SK-N-DZ (cell line): ENCODE data around the gene RDX.
"Not testable (repeated sequence)": the region's sequence is repeated elsewhere in the genome, so short reads cannot be mapped to it uniquely, and the experiment has no call there.

Source experiments
- DNase-seq: peaks from one replicate; pipeline ENCODE4 v3.0.0-alpha.2; 2015; ENCODE audit warnings: low spot score

Gene RDX

GRCh38 chr11:110200241-110200640, 96.2 kb downstream of the RDX start:
- DNase-seq = no peak

GRCh38 chr11:110199184-110199981, 97.0 kb downstream of the RDX start:
- DNase-seq = no peak

DNA sequence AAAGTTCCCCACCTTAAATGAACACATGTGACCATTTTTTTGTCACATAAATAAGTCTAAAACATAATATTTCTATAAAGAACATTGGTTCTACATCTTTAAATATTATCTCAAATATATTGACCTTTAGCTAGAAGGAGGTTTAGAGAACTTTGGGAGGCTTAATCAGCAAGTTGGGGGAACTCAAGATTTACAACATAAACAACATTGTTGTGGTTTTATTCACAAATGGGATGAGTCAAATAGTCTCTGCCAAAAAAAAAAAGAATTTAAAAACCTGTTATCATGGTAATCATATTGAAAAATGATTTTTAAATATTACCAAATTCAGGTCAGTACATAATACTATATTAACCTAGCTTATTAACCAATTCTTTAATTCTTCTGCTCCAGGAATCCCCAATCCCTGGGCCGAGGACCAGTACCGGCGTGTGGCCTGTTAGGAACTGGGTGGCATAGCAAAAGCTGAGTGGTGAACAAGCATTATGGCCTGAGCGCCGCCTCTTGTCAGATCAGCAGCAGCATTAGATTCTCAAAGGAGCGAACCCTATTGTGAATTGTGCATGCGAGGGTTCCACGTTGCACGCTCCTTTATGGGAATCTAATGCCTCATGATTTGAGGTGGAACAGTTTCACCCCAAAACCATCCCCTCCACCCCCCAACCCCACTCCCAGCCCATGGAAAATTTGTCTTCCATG, 98.2 kb downstream of the RDX start:
- DNase-seq = no peak

DNA sequence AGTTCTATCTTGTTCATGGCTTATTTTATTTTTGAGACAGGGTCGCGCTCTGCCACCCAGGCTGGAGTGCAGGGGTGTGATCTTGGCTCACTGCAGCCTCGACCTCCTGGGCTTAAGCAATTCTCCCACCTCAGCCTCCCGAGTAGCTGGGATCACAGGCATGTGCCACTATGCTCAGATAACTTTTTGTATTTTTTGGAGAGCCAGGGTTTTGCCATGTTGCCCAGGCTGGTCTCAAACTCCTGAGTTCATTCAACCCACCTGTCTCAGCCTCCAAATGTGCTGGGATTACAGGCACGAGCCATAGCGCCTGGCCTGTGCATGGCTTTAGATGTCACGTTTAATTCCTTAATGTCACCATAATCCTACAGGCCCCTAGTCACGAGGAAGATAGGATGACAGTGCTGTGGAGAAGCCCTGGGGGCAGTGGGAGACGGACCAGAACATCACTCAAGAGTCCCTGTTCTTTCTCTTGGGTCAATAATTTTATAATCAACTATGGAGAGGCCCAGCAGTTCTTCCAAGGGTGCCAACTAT, 99.5 kb downstream of the RDX start:
- DNase-seq = no peak

- no peak for DNase-seq
These were observed 100.1 kb downstream of the RDX start for GRCh38 chr11:110196241-110196754.

- not testable (repeated sequence) for DNase-seq
These were observed 102.1 kb downstream of the RDX start for GRCh38 chr11:110194211-110194766.

- not testable (repeated sequence) for DNase-seq
These were observed 103.7 kb downstream of the RDX start for GRCh38 chr11:110192604-110193282.

DNA sequence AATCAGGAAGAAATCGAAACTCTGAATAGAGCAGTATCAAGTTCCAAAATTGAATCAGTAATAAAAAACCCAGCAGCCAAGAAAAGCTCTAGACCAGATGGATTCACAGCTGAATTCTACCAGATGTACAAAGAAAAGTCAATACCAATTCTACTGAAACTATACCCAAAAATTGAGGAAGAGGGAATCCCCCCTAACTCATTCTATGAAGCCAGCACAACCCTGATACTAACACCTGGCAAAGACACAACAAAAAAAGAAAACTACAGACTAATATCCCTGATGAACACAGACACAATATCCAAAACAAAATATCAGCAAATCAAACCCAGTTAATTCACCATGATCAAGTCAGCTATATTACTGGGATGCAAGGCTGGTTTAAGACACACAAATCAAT, 105.5 kb downstream of the RDX start:
- no peak for DNase-seq

DNA sequence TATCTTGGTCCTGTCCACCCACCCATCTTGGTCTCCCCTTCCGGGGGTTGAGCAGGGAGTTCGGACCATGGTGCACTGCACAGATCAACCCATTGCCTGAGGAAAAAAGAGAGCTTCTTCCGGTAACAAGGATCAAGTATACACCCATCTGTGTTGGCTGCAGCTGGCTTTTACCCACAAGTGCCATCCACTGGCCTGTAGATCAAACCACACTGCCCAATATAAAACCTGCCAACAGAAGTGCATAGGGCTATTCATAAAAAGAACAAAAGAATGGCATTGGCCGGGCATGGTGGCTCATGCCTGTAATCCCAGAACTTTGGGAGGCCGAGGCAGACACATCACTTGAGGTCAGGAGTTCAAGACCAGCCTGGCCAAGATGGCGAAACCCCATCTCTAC, 108.7 kb downstream of the RDX start:
- DNase-seq = no peak

GRCh38 chr11:110186867-110187266, 109.5 kb downstream of the RDX start:
- no peak for DNase-seq

- DNase-seq = no peak
These were observed 110.0 kb downstream of the RDX start for GRCh38 chr11:110186456-110186855.

DNA sequence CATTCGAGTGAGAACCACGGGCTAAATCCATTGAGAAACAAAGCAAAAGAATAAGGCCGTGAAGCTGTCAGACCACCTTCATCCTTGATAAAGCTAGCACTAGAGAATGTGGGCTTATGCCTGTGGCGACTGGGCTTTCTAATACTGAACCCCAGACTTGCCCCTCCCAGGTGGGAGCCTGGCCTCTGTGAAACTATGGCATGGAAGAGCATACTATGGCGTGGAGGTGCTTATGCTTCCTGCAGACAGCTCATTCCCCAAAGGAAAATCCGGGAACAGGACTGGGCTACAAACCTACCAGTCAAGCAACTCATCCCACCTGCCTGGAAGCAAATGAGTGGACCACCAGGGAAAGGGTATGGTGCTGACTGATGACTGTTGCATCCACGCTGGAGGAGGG, 110.8 kb downstream of the RDX start:
- no peak for DNase-seq

- no peak for DNase-seq
These were observed 111.3 kb downstream of the RDX start for GRCh38 chr11:110185121-110185591.

GRCh38 chr11:110184456-110184855, 112.0 kb downstream of the RDX start:
- no peak for DNase-seq

GRCh38 chr11:110182886-110183285, 113.5 kb downstream of the RDX start:
- DNase-seq = no peak

- no peak for DNase-seq
These were observed 117.3 kb downstream of the RDX start for GRCh38 chr11:110179064-110179463.

DNA sequence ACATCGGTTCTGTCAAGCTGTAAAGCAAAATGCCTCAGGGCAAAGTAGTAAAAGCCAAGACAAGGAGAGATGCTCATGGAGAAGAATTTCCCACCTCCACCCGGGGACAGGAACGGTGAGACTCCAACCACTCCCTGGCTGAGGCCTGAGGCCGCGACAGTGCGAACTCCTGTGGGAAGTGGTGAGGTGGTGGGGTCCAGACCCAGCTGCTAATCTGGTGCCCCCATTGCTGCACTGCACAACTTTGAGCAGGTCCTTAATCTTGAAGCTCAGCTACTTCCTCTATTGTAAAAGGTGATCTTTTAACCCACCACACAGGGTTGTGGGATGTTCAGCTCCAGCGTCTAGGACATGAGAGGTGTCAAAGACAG, 119.3 kb downstream of the RDX start:
- DNase-seq = no peak

DNA sequence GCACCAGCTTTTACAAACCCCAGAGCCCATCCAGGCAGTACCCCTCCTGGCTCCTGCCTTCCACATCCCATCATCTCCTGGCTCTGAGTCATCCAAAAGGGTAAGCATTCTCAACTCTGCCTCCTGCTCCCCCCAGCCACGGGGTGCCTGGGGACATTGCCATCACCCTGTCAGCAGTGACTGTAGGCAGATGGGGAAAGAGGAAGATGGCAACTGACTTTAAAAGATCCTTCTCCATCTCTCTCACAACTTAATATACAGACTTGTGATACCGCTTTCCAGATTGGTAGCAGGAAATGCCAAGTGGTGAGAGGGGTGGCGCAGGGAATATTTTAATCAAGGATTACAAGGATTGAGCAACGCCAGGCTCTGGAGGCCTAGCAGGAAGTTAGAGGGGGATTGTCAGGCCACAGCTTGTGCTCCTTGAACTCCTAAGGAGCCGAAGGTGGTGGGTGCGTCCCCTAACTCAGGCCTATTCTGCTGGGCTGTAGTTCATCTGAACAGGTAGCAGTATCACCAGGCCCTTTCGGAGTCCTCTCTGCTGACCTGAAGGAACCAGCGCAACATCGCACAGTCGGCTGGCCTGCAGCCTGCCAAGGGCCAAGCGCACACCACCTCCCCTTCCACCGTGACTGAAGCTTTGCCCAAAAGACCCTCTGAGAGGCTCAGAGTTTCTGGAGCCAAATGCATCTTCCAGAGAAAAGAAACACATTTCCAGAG, 119.9 kb downstream of the RDX start:
- DNase-seq = no peak

DNA sequence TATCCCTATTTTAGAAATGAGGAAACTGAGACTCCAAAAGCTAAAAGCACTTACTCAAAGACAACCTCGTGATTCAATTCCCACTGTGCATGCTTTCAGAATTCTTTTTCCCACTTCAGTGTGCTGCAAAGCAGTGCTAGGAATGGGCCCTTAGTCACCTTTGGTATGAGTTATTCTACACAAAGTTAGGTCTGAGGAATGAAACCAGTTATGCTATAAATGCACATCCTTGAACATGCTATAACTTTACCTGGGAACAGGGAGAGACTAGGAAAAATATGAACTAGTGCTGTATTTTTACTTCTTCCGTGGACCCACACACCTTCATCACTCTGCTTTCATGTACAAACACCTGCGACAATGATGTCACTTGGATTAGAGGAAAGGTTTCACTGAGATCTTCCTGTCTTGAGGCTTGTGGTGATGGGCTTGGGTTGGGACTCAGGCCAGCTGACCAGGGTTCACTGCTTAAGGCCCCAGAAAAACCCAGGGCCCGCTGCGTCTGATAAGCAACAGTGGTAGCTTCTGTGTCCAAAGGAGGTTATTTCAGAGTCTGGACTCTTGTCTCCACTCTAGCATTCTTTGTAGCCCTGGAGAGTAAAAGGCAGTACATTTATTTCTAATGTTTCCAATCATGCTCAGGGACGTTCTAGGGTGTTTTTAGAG, 121.6 kb downstream of the RDX start:
- no peak for DNase-seq
